HG03175 (cell line): ENCODE measurements around the gene TIE1.

ENCODE experiments used
- ATAC-seq: cut with Tn5 transposase; IDR thresholded peaks from one replicate; pipeline ENCODE4 v1.9.1; 2021; ENCODE audit warnings: mild to moderate bottlenecking, moderate library complexity; ENCODE audit not compliant: unreplicated experiment

The TIE1 gene

DNA sequence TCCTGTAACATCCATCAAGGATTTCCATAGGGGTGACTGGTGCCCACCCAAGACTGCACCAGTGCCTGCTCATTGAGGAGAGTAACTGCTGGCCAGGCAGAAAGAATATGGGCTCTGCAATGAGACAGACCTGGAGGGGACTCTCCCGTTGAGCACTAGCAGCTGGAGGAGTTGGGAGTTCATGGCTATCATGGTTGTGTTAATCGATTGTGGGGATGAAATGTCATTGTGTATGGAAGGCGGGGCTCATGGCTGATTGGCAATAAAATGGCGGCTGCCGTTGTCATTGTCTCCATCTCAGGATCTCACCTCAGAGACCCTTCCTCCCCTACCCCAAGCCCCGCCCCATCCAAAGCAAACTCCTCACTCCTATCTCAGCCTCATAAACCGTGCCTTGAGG lies 27.1 kb upstream of the TIE1 start:
- ATAC-seq: no peak

DNA sequence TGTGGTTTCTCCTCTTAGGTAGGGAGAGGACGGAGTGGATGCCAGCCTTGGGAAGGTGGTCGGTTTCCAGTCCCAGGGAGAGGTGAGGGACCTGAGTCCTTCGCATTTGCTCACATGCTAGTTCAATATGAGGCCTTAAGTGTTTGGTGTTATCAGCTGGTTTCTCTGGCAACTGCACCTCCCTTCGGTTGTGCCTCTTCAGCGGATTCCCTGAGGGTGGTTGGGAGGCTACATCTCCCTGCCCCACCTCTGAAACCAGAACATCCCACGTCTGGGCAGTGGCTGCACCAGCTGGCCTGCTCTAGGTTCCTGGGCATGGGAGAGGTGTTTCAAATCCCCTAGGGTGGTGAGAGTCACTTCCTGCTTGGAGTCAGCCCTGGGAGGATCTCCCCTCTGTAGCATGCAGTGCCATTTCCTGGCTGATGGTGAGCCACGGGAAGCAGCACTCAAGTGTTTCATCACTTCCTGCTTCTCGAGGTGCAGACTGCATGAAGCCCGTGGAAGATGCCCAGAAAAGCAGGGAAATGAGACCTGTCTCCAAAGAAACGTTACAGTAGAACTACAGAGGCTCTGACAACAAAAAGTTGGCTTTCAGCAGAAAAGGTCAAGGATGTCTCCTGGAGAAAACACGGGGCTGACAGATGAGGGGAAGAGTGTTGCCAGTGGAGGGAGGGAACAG lies 26.5 kb upstream of the TIE1 start:
- no peak for ATAC-seq

DNA sequence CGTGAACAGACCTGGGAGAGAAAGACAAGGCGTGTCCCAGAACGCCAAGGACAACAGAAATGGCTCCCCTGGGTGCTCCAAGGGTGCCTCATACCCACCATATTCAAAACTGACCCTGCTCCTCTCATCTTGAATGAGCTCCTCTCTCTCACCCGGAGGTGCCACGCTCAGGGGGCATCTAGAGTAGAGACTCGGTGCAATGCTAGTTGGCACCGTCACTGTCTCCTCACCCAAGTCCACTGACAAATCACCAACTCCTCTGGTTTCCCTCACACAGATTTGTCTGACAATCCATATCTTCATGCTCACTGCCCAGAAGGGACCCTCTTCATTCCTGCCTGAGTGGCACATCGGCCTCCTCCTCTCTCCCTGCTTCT lies 26.0 kb upstream of the TIE1 start:
- ATAC-seq: no peak

DNA sequence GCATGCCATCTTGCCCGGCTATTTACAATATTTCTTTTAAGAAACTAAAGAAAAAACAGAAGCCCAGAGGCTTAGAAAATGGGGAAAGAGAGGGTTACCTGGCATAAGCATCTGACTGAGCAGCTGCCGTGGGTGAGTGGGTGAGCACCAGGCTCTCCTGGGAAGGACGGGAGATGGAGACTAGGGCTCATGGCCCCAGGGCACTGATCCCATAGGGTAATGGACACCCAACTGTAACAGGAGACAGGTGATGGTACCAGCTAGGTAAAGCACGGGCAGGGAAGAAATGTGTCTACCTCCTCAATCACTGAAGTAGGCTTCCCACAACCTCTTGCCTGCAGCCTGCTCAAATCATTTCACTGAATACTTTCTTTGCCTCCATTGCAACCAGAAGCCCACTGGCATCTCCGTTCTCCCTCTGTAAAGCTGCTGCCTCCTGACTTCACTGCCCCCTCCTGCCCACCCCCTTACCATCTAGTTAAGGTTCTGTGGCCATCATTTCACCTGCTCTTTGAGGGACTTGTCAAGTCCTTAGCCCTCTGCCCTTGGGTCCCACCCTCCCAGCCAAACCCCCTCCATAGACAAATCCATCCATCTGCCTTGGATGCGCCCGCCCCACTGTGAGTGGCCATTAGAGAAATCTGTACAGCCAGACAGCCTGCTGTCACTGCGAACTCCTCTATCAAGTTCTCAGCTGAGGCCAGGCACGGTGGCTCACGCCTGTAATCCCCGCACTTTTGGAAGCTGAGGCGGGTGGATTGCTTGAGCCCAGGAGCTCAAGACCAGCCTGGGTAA lies 24.8 kb upstream of the TIE1 start:
- no peak for ATAC-seq

DNA sequence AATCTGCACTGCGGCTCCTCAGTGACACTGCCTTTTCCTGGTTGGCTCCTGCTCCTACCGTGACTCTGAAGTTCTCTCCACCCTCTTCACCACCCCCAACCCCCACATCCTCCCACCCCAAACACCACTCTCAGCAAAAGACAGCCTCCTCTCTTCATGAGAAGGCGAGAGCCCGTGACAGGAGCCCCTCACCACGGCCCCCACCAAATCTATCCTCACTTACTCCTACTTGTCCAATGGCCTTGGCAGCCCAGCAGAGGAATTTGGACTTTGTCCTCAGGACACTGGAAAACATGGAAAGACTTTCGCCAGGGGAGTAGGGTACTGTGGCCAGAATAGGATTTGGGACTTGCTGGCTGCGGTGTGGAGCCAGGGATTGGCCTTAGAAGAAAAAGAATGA lies 24.1 kb upstream of the TIE1 start:
- ATAC-seq: no peak

DNA sequence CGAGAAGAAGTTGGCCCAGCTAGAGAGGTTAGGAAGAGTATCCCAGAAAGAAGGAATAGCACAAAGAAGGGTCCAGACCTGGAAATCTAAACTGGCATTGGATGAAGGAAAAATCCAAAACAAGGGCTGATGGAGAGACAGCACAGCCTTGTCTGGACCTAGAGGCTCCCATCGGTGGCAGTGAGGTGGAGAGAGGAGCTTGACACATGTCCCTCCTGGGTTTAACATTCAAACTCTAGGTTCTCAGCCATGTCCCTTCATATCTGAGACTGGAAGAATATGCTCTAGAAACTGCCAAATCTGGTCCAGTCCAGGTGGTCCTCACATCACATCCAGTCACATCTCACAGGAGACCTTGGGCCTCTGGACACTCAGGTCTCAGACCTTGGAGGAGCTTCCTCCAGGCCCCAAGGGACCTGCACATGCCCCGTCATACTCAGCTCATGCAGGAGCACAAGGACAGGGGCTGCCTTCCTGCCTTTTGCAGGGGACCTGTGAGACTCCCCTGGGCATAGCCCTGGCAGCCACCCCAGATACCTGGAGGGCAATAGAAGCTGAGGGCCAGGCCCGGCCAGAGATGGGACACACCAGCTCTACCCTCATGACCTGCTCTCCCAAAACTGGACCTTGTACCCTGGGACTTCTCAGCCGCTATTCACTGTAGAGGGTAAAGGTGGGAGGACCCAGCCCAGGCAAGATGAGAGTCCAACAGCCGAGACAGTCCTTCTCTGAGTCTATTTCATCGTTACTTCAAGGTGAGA lies 23.5 kb upstream of the TIE1 start:
- ATAC-seq: no peak

DNA sequence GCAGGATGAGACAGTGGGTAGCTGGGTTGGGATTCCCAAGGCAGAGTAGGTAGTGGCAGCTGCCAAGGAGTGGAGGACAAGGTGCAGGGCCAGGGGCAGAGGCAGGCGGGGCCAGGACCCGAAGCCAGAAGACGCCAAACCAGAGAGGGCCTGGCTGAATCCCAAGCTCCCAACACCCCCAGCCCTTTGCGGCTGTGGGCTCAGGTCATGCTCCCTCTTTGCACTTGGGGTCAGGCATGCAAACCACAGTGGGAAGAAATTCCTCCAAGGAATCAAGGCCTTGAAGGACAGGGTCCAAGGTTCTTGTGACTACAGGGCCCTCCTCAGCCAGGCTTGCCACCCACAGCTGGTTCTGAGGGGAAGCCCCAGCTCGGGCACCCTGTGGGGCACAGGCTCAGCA lies 21.6 kb upstream of the TIE1 start:
- ATAC-seq: no peak

DNA sequence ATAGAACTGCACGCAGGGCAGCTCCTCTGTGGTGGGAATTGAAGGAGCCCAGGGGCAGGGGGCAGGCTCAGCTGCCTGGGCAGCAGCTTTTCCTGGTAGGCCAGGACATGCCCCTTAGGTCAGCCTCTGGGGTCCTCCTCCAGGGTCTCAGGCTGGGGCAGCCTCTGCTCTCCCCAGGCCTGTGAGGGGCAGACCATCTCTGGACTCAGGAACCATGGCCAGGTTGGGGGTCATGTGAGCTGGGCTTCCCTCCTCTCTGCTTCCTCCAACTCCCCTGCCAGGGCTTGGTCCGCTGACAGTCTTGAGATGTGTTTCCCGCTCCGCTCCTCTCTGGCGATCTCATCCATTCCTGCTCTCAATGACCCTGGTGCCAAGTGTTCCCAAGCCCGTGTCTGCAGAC lies 21.1 kb upstream of the TIE1 start:
- no peak for ATAC-seq

DNA sequence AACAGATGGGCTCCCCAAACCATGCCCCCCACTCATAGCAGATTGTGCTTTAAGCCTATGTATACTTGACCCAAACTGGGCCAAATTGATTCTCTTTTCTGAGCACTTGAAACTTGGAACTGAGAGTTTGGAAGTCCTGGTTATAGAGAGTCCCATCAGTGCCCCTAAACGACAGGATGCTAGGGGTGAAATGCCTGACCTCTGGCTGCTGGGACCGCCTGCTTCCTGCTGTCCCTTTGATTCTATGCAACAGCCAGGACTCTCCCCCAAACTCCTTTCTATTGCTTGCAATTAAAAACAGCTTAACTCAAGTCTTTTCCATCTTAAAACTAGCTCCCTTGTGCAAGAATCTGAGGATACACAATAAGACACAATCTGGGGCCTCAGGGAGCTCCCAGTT lies 20.1 kb upstream of the TIE1 start:
- no peak for ATAC-seq

DNA sequence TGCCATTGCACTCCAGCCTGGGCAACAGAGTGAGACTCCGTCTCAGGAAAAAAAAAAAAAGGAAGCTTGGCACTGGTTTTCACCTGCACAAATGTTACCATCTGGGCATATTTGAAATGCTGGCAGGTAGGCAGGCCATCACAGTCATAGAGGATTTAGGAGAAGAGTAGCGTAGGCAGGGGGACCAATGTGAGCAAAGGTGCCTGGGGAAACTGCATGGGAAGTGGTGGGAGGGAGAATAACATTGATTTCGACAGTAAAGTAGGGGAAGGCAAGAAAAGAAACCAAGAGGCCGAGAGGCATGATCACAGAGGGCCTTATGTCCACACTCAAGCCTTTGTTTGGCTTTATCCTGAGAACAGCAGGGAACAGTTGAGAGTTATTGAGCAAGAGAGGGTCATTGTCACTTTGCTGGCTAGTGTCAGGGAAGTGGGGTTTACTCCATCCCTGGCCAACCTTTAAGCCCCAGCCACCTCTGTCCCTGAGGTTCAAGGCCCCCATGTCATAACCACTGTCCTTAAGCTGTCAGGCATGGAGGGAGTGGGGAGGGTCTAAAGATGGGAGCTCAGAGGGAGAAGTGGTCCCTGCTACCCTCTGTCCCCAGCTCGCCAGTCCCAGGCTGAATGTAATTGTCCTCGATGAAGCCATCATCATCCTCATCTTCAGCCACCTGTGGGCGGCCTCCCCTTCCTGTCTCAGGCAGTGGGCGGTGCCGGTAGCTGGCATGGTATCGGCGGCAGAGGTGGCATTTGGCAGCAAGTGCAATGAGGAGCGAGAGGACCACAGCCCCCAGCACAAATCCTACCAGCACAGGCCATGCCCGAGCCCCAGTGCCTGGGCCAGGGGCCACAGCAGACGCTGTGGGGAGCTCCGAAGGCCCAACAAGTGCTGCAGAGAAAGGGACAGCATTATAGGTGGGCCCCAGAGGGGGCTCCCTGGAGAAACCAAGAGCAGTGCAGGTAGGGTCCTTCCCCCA lies 18.3 kb upstream of the TIE1 start:
- no peak for ATAC-seq

DNA sequence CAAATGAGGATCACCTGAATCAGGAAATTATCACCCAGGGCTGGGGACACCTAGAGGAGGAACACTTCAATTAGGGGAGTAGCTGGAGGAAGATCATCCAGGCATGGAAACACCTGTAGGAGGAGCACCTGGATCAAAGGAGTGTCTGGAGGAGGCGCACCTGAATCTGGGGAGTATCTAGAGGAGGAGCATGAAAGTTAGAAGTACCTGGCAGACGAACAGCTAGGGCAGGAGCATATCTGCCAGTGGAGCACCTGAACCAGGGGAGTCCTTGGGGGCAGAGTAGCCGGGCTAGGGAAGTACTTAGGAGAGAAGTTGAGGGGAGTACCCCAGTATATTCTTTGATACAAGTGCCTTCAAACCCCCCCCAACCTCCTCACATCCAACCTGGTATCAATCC lies 16.7 kb upstream of the TIE1 start:
- no peak for ATAC-seq

DNA sequence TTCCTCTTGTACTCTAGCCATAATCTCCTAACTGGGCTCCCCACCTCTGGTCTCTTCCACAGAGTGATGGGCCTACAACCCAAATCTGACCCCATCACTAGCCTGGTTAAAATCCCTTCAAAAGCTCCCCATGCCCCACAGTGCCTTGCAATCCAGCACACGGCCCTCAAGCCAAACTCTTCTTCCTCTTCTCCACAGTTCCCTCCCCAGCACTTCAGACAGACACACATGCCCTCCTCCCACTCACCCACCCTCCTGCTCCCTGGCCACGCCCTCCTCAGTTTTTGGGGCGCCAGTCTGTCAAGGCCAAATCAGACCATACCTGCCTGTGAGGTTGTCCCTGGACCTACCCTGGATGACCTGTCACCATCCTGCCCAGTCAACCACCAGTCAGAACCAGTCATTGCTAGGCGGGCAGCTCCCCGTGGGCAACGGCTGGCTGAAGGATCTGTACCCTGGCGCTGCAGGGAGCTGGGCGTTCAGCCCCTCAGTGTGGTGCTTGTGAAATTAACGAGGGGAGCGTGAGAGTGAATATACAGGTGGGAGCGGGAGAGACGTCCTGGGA lies 16.2 kb upstream of the TIE1 start:
- no peak for ATAC-seq

DNA sequence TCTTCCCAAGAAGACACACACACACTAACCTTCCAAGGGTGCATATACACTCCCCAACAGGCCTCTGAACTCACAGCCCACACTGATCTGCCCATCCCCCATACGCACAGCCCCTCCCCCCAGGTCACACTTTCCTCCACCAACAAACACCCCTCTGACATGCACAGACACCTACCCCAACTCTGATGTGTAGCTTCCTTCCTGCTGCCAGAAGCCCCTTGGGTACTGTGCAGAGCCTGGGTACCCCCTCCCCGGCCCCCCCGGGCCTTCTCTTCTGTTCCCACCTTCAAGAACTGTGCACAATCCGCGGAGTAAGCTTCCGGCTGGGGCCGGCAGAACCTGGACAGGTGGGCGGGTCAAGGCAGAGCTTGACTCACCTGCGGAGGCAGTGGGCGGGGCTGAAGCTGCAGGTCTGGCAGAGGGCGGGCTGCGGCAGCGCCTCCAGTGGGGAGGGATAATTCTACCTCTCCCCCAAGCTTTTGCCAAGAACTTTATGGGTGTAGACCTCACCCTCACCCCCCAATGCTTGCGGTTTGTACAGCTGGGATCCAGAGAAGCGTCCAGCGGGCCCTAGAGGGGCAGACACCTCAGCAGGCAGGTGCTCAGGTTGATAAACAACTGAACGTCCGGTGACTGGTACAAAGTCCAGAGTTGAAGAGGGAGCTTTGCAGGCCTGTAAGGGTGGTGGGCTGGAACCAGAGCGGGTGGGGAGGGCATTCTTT lies 15.4 kb upstream of the TIE1 start, which contains the start of gene C1orf210:
Gene C1orf210 (minus strand): TSS at position 313 of the 722 bp plus-strand sequence. CDS start 2,311 bp downstream, outside the sequence.
- no peak for ATAC-seq

DNA sequence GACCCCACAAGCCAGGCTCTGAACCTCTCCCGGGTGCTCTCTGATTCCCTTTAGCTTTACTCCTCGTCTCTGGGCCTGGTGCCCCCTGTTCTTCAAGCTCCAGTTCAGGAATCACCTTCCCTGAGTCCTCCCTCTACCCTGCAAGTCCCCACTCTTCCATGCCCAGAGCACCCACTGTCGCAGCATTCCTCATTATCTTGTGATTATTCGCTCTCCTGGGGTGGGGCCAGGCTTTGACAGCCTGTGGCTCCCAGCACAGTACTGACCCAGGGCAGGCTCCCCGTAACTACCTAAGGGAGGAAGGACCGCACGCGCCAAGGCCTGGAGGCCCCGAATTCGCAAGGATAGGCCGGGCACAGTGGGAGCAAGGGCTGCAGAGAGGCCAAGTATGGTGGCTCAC lies 14.7 kb upstream of the TIE1 start:
- no peak for ATAC-seq

DNA sequence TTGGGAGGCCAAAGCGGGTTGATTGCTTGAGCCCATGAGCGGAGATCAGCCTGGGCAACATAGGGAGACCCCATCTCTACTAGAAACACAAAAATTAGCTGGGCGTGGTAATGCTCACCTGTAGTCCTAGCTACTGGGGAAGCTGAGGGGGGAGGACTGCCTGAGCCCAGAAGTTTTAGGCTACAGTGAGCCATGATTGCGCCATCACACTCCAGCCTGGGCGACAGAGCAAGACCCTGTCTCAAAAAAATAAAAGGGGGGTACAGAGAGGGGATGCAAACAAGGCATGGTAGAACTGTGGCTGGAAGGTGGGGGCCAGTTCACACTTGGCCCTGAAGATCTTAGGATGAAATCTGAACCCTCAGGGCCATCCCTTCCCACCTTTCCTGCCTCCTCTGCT lies 14.2 kb upstream of the TIE1 start:
- no peak for ATAC-seq

DNA sequence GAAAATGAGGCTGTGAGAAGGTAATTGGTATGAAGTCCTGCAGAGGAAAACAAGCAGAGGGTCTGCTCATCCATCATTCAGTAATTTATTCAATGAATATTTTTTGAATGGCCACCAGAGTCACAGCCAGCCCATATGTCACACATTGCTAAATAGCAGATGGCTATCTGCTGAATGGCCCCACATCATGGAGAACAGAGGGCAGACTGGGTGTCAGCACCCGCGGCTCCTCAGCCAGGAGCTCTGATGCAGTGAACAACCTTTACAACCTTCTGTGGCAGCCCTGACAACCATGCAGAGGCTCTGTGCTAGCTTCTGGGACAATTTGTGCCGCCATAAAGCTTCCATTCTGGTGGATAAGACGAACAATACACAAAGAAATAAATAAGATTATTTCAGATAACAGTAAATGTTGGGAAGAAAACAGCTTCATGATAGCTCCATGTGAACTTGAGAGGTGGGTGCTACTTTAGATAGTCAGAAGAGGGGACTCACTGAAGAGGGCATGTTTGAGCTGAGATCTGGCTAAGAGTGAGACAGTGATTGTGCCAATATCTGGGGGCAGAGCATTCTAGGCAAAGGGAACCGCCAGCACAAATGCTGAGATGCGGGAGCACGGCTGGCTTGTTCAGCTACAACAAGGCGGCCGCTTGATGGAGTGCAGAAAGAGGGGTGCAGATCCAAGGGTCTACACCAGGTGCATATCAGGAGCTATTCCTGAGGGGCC lies 12.6 kb upstream of the TIE1 start:
- no peak for ATAC-seq

DNA sequence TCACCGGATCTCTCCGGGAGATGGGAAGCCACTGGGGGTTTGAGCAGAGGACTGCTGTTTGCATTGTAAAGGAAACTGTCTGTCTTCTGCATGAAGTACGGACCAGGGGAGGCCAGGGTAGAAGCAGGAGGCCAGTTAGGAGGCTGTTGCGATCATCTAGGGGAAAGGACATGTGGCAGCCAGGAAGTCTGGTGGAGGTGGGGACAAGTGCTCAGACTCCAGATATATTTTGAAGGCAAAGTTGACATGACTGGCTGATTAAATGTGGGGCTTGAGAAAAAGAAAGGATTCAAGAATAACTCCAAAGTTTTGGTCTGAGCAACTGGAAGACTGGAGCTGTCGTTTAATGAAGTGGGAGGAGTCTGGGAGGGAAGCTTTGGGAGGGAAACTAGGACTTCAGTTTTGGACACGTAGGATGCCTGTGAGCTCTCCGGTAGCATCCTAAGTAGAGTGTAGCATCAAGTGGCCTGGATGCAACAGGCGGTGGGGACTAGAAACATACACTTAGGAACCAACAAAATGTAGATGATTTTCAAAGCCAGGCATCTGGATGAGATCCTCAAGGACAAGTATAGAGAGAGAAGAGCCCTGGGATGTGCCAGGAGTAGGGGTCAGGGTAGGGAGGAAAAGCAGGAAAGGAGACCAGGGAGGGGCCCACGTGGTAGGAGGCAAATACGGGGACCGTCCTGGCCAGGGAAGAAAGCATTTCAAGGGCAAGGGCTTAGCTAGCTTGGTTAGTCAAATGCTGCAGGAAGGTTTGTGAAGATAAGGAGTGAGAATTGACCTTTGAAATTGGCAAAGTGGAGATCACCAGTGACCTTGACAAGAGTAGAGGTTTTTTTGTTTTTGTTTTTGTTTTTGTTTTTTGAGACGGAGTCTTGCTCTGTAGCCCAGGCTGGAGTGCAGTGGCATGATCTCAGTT lies 11.7 kb upstream of the TIE1 start:
- ATAC-seq: no peak

DNA sequence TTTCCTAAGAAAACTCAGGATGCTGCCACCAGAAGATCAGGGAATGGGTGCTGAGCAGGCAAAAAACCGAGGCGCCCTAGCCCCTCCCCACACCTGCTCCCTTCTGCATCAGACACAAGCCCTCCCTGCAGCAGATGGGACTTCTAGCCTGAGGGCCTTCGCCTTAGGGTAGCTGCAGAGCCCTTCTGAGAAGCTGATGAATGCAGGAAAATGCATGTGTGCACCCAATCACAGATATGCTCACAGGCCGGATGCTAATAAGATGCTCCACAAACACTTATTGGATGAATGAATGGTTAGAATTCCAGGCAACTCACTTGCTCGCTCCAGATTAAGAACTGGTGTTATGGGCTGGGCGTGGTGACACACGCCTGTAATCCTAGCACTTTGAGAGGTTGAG lies 8.6 kb upstream of the TIE1 start:
- no peak for ATAC-seq
